ENCODE results near the gene PARK7.
A peak's percentile ranks its signal among the peaks of the same experiment; 100 is the strongest.
"Not testable (repeated sequence)": the region's sequence is repeated elsewhere in the genome, so short reads cannot be mapped to it uniquely, and the experiment has no call there.

Gene PARK7

GRCh38 chr1:7961216-7962013, at the start of gene PARK7:
PARK7 (plus strand) TSS chr1:7961711; CDS start chr1:7962786, 1,075 bp downstream.
- DNase-seq: peak; percentile 99

GRCh38 chr1:7912145-7912544, 49.4 kb upstream of the PARK7 start:
- DNase-seq: no peak

GRCh38 chr1:7912743-7913557, 48.6 kb upstream of the PARK7 start:
- peak; percentile 25 for DNase-seq

GRCh38 chr1:7915826-7916500, 45.5 kb upstream of the PARK7 start:
- DNase-seq: no peak

- no peak for DNase-seq
These were observed 45.0 kb upstream of the PARK7 start for GRCh38 chr1:7916501-7916830.

- DNase-seq: not testable (repeated sequence)
These were observed 43.5 kb upstream of the PARK7 start for GRCh38 chr1:7917971-7918370.

- no peak for DNase-seq
These were observed 41.6 kb upstream of the PARK7 start for GRCh38 chr1:7919880-7920279.

- no peak for DNase-seq
These were observed 39.7 kb upstream of the PARK7 start for GRCh38 chr1:7921796-7922195.

GRCh38 chr1:7922301-7922700, 39.2 kb upstream of the PARK7 start:
- no peak for DNase-seq

- not testable (repeated sequence) for DNase-seq
These were observed 34.5 kb upstream of the PARK7 start for GRCh38 chr1:7927061-7927460.

- DNase-seq: no peak
These were observed 33.3 kb upstream of the PARK7 start for GRCh38 chr1:7928247-7928646.

GRCh38 chr1:7929637-7930036, 31.9 kb upstream of the PARK7 start:
- no peak for DNase-seq

- peak; percentile 49 for DNase-seq
These were observed 30.7 kb upstream of the PARK7 start for GRCh38 chr1:7930645-7931445.

GRCh38 chr1:7931446-7931812, 30.1 kb upstream of the PARK7 start:
- no peak for DNase-seq

- DNase-seq: no peak
These were observed 28.9 kb upstream of the PARK7 start for GRCh38 chr1:7932524-7933138.

GRCh38 chr1:7938070-7938469, 23.4 kb upstream of the PARK7 start:
- DNase-seq: no peak

GRCh38 chr1:7940034-7940433, 21.5 kb upstream of the PARK7 start:
- no peak for DNase-seq

GRCh38 chr1:7940745-7941436, 20.6 kb upstream of the PARK7 start, which contains the start of gene TNFRSF9:
TNFRSF9 (minus strand) TSS chr1:7940839; CDS start chr1:7939994, 845 bp downstream.
- DNase-seq: peak; percentile 15

- DNase-seq: no peak
These were observed 20.1 kb upstream of the PARK7 start for GRCh38 chr1:7941437-7941793.

GRCh38 chr1:7942214-7942921, 19.1 kb upstream of the PARK7 start:
- peak; percentile 76 for DNase-seq

- DNase-seq: no peak
These were observed 18.3 kb upstream of the PARK7 start for GRCh38 chr1:7943251-7943650.
